Lung (tissue), 12 donors: ENCODE data around the gene XRCC5. TPM values are rescaled to one million over a fixed set of nuclear protein-coding genes. Genes with fewer than 3 reads are reported as not detected.

Experiments
- ATAC-seq: fragments of 200-7000 bp; cut with Tn5 transposase; one replicate; pipeline ENCODE4 v1.9.1; 2020; ENCODE audit warnings: moderate number of reproducible peaks; ENCODE audit not compliant: insufficient read depth, low FRiP score
- DNase-seq, 3 donors: peaks; one replicate each; pipeline ENCODE4 v3.0.0-alpha.2; 2013 to 2017
- H3K27ac ChIP-seq, 2 donors: one replicate each; pipeline ENCODE4 v1.5.1; 2013; ENCODE audit warnings: mild to moderate bottlenecking in 2 of 2, moderate library complexity in 2 of 2, control low read depth in 1 of 2, inconsistent platforms in 1 of 2, low read depth in 1 of 2, low read length in 1 of 2
- H3K27me3 ChIP-seq, 3 donors: one replicate each; pipeline ENCODE4 v1.5.1; 2013; ENCODE audit warnings: low read length in 2 of 3; ENCODE audit not compliant: control insufficient read depth in 3 of 3, insufficient read depth in 3 of 3
- H3K36me3 ChIP-seq, 4 donors: one replicate each; pipeline ENCODE4 v1.5.1; 2013; ENCODE audit warnings: low read length in 4 of 4, mild to moderate bottlenecking in 1 of 4, moderate library complexity in 1 of 4; ENCODE audit not compliant: control insufficient read depth in 4 of 4, insufficient read depth in 4 of 4
- H3K4me1 ChIP-seq, 5 donors: one replicate each; pipeline ENCODE4 v1.5.1; 2013; ENCODE audit warnings: low read length in 5 of 5, mild to moderate bottlenecking in 2 of 5, moderate library complexity in 1 of 5; ENCODE audit not compliant: control insufficient read depth in 5 of 5, insufficient read depth in 5 of 5
- H3K4me3 ChIP-seq: one replicate; pipeline ENCODE4 v1.5.1; 2013; ENCODE audit warnings: mild to moderate bottlenecking, control low read depth, moderate library complexity
- H3K9ac ChIP-seq, 2 donors: one replicate each; pipeline ENCODE4 v1.5.1; 2013; ENCODE audit warnings: low read length in 2 of 2, control low read depth in 1 of 2; ENCODE audit not compliant: insufficient read depth in 1 of 2
- H3K9me3 ChIP-seq, 4 donors: one replicate each; pipeline ENCODE4 v1.5.1; 2013; ENCODE audit warnings: low read length in 3 of 4, mild to moderate bottlenecking in 1 of 4, moderate library complexity in 1 of 4; ENCODE audit not compliant: control insufficient read depth in 4 of 4, insufficient read depth in 3 of 4
- WGBS, 2 donors: extraction: QIAGEN DNeasy Blood & Tissue Kit; methylation state at CpG; one replicate each; pipeline ENCODE4 v1.1.7; 2013; 5-methylcytosine and 5-hydroxymethylcytosine counted together
- polyA plus RNA-seq, 2 donors: library from polyadenylated mRNA; stranded (reverse); fragments of 200-250 nt; gene quantifications; one replicate each; pipeline ENCODE4 v1.2.1, GENCODE V29; 2013
- total RNA-seq, 2 donors: library from RNA; depleted of rRNA in 1 of 2; stranded (reverse); fragments of >200 nt in 1 of 2; gene quantifications; one replicate each; pipeline ENCODE4 v1.2.1, GENCODE V29; 2014 to 2021
- TF ChIP-seq, protein P1 (sequence below): IDR thresholded peaks from 2 replicates; pipeline ENCODE4 v1.5.1; 2012; ENCODE audit warnings: mild to moderate bottlenecking; ENCODE audit errors: control extremely low read depth, extremely low read depth
- donor health status: control.
- donor health status: control.
- donor health status: Bipolar disorder and iron deficiency.
- donor health status: healthy.
- donor health status: DM: yes; HTN: yes; CAD: no.

XRCC5 gene
- total and polyA plus RNA-seq, 4 donors = 67.3 to 200 (median 144) TPM

DNA sequence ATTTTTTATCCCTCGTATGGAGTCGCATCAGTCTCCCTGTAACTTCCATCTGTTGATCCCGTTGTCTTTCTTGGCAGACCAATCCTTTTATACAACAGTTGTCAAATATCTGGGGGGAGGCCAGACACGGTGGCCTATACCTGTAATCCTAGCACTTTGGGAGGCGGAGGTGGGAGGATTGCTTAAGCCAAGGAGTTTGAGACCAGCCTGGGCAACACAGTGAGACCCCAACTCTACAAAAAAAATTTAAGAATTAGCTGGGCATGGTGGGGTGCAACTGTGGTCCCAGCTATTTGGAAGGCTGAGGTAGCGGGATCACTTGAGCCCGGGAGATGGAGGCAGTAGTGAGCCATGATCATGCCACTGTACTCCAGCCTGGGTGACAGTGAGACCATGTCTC, 2.0 kb downstream of the XRCC5 start:
- H3K4me1 ChIP-seq = peaks cover 0 to 35% (median 11%) of the 10 kb centered on the region in 5 donors
- 89 to 91% methylated on average over 7 of the region's 7 CpGs for WGBS, 2 donors
- ATAC-seq (no peak), DNase-seq (no peak)
- H3K9ac ChIP-seq = peak overlapping the region in 1 of 2 donors; percentile 38
- no peaks in the 10 kb centered on the region for H3K9me3 ChIP-seq
- TF ChIP-seq, protein P1, sequence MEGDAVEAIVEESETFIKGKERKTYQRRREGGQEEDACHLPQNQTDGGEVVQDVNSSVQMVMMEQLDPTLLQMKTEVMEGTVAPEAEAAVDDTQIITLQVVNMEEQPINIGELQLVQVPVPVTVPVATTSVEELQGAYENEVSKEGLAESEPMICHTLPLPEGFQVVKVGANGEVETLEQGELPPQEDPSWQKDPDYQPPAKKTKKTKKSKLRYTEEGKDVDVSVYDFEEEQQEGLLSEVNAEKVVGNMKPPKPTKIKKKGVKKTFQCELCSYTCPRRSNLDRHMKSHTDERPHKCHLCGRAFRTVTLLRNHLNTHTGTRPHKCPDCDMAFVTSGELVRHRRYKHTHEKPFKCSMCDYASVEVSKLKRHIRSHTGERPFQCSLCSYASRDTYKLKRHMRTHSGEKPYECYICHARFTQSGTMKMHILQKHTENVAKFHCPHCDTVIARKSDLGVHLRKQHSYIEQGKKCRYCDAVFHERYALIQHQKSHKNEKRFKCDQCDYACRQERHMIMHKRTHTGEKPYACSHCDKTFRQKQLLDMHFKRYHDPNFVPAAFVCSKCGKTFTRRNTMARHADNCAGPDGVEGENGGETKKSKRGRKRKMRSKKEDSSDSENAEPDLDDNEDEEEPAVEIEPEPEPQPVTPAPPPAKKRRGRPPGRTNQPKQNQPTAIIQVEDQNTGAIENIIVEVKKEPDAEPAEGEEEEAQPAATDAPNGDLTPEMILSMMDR = no peak
- no peaks in the 10 kb centered on the region for H3K27me3 ChIP-seq
- no peak overlapping the region for H3K4me3 ChIP-seq
- peaks cover 9 to 43% (median 28%) of the 10 kb centered on the region in 4 donors for H3K36me3 ChIP-seq
- H3K27ac ChIP-seq = no peak overlapping the region

DNA sequence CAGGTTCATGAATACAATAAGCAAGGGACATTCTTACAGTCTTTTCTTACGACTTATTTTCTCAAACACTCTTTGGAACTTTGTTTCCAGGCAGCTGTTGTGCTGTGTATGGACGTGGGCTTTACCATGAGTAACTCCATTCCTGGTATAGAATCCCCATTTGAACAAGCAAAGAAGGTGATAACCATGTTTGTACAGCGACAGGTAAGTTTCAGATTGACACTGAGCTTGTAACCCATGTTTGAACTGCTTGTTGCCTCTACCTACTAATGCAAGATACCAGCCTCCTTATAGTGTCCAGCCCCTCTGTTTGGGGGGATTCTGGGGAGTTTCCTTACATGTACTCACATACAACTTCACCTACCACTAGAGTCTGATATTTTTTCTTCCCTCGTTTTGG, 3.8 kb downstream of the XRCC5 start:
- TF ChIP-seq, protein P1 = no peak
- DNase-seq = no peak
- no peak for ATAC-seq
- WGBS, 2 donors = 72 to 87% methylated on average over 4 of the region's 4 CpGs
- Histone ChIP-seq H3K27me3 (no peaks in the 10 kb centered on the region), H3K27ac (no peak overlapping the region), H3K9me3 (no peaks in the 10 kb centered on the region), H3K36me3 (peaks cover 18 to 60% (median 35%) of the 10 kb centered on the region in 4 donors), H3K9ac (no peak overlapping the region), H3K4me1 (peaks cover 2 to 46% (median 11%) of the 10 kb centered on the region in 5 donors), H3K4me3 (no peak overlapping the region)

DNA sequence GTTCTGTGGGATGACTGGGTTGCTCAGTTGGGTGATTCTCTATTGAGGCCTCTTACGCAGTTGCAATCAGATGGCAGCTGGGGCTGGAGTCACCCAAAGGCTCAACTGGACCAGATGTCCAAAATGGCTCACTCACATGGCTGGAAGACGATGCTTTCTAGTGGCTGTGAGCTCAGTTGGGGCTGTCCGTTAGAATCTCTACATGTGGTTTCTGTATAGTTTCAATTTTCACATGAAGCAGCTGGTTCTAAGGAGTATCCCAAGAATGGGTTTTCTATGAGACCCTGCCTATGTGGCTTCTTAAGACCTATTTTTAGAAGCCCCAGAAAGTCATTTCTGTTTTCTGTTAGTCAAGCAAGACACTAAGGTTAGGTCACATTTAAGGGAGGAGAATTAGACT, 4.4 kb downstream of the XRCC5 start:
- ATAC-seq = no peak
- TF ChIP-seq, protein P1 = no peak
- WGBS, 2 donors = 86 to 90% methylated on average over 3 of the region's 3 CpGs
- no peak for DNase-seq
- H3K4me1 ChIP-seq = peaks cover 0 to 45% (median 8%) of the 10 kb centered on the region in 5 donors
- no peak overlapping the region for H3K27ac ChIP-seq
- no peak overlapping the region for H3K4me3 ChIP-seq
- no peaks in the 10 kb centered on the region for H3K27me3 ChIP-seq
- H3K36me3 ChIP-seq = peaks cover 20 to 67% (median 41%) of the 10 kb centered on the region in 4 donors
- H3K9me3 ChIP-seq = no peaks in the 10 kb centered on the region
- peak overlapping the region in 1 of 2 donors; percentile 39 for H3K9ac ChIP-seq

DNA sequence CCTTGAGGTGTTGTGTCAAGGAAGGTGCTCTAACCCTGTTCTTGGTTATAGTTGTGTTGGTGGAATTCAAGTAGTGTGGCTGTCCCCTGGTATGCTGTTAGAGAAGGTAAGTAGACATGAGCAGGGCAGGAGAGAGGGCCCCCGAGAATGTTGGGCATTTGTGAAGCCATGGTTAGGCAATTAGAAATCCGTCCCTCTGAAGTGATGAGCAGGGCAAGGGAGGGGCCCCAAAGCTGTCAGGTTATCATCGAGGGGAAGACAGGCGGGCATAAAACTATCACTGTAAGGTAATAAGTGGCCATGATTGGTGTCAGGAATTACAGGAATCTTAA, 5.2 kb downstream of the XRCC5 start:
- Histone ChIP-seq H3K4me3 (no peak overlapping the region), H3K27me3 (no peaks in the 10 kb centered on the region), H3K27ac (no peak overlapping the region), H3K4me1 (peaks cover 0 to 44% (median 9%) of the 10 kb centered on the region in 5 donors), H3K9me3 (no peaks in the 10 kb centered on the region), H3K36me3 (peaks cover 22 to 75% (median 45%) of the 10 kb centered on the region in 4 donors), H3K9ac (no peak overlapping the region)
- 34 to 35% methylated on average over 4 of the region's 4 CpGs for WGBS, 2 donors
- DNase-seq (peak in 1 of 3 donors; percentile 17), ATAC-seq (no peak)
- TF ChIP-seq, protein P1 = no peak
